LoVo (cell line): ENCODE data around the gene TNPO1.
A peak's percentile ranks its signal among the peaks of the same experiment; 100 is the strongest.
"Not testable (repeated sequence)": the region's sequence is repeated elsewhere in the genome, so short reads cannot be mapped to it uniquely, and the experiment has no call there.

ENCODE experiments used
- DNase-seq: peaks from one replicate; pipeline ENCODE4 v3.0.0-alpha.2; 2016; ENCODE audit warnings: low spot score

TNPO1 gene

DNA sequence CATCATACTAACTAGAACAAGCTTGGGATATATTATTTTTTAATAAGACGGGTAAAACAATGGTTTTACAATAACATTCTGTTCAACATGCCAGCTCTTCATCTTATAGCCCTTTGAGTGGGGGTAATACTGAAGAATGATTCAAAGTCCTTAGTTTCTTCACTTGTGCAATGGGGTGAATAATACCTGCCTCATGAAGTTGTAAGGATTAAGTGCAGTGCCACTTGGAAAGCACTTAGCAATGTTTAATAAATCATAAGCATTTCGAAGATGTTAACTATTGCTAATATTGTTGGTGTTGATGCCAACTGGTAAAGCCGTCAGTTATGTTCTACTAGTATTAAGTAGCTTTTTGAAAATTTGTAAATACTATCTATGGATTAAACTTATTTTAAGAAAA, 38.0 kb downstream of the TNPO1 start:
- no peak for DNase-seq

DNA sequence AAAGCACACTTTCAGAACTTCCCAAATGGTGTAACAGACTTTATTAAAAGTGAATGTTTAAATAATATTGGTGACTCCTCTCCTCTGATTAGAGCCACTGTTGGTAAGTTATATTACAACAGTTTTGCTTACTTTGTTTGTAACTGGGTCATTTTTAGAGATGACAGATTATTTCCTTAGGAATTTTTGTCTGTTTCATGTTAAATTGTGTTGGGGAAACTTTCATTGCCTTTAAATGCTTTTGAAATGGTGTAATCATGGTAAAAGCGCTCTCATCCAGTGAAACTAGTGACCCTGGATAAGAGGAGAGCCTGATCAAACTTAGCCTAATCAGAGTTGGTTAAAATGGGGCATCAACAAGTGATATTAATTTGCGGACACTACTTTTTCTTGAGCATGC, 39.4 kb downstream of the TNPO1 start:
- no peak for DNase-seq

DNA sequence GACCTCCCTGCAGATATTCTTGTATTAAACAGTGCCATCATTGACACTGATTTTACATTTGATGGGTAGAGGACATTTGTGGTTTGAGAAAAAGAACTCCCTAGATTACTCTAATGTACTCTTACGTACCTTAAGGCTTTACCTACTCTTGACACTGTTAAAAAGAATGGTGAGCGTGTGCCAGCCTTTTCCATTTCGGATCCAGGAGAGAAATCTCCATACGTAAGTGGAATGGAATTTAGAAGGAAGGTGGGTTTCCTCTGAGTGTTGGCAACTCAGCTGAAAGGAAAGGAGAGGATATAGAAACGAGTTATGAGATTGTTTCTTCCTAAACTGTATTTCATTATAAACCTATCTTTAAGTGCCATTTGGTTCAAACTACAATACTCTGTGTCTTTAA, 40.9 kb downstream of the TNPO1 start:
- no peak for DNase-seq

DNA sequence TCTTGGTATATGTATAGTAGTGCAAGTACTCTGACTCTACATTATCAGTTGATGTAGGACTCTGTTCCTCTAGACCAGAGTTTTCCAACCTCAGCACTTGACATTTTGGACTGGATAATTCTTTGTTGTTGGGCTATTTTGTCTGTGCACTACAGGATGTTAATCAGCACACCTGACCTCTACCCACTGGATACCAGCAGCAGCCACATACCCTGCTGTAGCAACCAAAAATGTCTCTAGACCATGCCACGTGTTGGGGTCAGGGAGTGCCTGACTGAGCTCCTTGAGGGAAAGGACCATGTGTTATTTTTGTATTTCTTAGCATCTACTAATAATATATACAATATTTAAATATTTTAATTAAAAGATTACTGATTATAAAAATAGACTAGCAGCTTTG, 42.7 kb downstream of the TNPO1 start:
- no peak for DNase-seq

DNA sequence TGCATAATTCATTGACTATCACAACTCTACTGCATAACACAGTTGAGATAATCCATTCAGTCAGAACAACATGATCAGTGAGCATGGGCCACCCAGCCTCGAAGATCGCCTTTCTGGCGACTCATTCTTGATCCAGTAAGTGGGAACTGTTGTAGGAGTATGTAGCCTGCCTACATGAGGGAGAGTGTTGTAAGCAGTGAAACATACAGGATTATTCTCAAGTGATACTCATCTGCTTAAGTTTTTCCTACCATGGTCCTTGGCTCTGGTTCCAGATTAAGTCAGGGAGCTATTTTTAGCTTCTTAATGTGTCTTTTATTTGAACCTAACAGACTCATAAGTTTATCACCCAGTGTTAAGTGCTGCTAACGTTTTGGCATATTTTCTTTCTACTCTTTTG, 44.0 kb downstream of the TNPO1 start:
- no peak for DNase-seq

DNA sequence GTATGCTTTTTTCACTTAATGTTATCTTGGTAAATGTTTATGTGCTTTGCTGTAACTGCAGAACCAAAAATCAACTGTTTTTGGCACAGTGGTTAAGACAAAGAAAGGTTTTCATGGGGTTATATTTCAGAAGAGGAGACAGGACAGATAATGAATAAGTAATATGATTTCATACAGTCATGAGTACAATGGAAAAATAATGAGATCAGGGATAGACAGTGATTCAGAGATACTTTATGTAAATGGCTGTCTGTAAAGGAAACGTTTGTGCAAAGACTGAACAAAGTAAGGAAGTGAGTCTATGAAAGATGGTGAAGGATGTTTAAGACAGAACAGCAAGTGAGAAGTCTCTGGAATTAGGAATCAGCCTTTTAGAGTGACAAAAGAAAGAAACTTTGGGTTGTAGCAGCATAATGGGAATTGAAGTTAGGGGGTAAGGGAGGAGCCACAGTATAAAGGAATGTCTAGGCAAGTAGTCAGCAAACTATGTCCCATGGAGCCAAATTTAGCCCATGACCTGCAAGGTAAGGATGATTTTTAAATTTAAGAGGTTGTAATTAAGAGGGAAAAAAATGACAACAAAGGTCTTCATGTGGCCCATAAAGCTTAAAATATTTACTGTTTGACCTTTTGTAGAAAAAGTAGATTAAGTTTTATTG, 55.0 kb downstream of the TNPO1 start:
- no peak for DNase-seq

DNA sequence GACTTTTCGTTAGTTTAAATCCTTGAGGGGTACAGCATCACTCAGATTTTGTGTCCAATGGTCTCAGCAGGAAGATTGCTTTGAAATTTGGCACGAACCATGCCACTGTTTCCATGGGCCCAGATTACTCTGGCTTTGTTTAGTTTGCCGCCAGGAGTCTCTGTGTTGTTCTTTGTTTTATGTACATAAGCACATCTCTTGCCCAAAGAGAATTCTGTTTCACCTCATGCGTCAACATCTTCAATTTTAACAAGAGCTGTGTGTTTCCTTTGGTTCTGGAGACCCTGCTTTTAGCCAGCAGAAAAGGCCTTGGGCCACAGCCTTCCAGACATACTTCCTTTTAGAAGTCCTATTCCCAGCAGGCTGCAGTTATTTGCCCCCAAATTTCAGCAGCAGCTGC, 62.4 kb downstream of the TNPO1 start:
- DNase-seq, result no peak

DNA sequence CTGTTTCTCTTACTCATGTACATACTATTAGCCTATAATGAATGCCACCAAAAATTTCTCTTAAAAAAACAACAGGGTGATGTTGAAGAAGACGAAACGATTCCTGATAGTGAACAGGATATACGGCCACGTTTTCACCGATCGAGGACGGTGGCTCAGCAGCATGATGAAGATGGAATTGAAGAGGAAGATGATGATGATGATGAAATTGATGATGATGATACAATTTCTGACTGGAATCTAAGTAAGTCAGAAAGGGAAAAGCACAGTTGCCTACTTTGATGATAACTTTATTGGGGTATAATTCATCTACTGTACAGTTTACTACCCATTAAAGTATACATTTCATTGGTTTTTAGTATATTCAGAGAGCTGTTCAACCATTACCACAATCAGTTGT, 66.5 kb downstream of the TNPO1 start:
- DNase-seq, result no peak

DNA sequence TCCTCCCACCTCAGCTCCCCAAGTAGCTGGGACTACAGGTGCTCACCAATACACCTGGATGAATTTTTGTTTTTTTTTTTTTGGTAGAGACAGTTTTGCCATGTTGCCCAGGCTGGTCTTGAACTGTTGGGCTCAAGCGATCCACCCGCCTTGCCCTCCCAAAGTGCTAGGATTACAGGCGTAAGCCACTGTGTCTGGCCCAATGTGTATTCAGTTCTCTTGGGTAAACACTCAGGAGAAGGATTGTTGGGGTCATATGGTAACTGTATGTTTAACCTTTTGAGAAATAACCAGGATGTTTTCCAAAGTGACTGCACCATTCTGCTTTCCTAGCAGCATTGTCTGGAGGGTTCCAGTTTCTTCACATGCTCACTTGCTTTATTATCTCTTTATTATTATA, 67.4 kb downstream of the TNPO1 start:
- DNase-seq, result no peak

DNA sequence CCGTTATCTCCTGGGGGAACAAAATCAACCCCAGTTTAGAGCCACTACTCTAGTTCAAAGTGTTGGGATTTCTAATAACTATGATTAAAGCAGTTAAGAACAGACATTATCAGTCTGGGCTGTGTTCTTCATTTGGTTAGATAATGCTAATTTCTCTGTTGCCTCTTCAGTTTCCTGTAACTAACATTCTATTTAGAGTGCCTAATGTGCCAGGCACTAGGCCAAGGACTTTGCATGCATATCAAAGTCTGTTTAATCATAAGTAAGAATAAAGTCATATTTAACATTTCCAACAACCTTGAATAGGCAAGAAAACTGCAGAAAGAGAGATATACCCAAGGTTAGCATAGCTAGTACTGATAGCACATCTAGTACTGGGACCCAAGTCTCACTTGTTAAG, 68.4 kb downstream of the TNPO1 start:
- no peak for DNase-seq

DNA sequence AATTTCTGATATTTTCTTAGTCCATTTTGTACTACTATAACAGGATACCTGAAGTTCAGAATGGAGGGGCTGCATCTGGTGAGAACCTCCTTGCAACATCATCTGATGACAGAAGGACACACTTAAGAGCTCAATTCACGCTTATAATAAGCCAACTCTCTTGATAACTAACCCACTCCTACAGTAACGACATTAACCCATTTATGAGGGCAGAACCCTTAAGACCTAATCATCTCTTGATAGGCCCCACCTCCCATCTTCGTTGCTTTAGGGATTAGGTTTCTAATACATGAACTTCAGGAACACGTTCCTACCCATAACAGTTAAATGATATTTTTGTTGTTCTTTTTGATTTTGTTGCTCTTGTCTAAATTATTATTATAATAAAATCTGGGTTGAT, 69.4 kb downstream of the TNPO1 start:
- no peak for DNase-seq

DNA sequence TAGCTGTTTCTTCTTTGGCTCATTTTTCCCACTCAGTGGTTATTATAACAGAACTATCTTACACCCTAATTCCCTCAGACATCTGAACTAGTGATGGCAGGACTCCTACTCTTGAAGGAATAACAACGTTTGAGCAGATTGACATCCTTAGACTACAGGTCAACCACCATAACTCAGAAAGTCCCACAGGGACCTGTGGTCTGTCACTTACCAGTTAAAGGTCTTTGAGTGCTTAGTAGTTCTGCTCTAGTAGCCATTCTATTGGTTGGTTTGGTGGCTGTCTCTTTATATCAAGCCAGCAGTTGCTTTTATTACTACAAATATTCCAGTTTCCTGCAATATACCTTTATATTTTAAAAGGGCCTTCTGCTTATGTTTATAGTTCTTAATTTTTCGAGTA, 72.1 kb downstream of the TNPO1 start:
- no peak for DNase-seq

DNA sequence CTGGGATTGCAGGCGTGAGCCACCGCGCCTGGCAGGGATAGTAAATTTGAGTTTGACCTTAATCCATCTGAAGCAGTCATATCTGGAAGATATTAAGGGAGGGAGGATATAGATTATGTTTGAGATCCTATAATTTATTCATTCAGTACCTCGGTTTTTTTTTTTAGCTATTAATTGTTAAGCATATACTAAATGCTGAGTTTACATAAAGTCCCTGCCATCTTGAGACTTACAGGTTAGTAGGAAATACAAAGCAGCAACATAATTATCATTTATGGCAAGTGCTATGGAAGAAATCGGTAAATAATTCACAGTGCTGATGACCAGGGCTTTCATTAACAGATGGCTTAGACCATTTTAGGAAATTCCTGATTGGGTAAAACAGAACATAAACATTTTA, 72.9 kb downstream of the TNPO1 start:
- DNase-seq, result no peak

DNA sequence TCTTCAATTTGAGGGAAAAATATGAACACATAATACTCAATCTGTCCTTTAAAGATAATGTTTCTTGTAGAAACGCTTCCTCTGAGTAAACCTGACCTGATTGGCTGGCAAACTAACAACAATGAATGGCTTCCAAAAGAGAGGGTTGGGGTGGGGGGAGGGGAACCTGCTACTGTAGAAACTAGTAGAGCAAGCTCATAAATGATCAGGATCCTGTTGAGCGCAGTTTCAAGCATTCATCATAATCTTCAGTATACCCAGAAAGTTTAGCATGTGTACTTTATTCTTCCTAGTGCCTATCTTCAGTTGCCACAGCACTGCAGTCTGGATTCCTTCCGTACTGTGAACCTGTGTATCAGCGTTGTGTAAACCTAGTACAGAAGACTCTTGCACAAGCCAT, 76.4 kb downstream of the TNPO1 start:
- no peak for DNase-seq

DNA sequence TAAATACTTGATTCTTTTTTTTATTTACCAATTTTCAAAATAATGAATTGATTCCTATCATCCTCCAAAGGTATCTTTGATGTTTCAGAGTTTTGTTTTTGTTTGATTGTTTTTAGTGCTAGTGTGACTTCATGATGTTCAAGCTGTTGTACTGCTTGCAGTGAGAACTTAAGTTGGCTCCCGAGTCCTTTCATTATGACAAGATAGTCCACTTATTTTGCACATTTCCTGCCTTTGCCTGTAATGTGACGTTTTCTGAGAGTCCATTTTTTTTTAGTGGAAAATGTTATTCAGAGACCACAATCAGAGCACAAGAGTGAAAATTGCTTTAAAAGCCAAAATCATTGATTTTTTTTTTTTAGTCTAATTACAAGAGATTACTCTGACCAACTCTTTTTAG, 79.3 kb downstream of the TNPO1 start:
- no peak for DNase-seq

DNA sequence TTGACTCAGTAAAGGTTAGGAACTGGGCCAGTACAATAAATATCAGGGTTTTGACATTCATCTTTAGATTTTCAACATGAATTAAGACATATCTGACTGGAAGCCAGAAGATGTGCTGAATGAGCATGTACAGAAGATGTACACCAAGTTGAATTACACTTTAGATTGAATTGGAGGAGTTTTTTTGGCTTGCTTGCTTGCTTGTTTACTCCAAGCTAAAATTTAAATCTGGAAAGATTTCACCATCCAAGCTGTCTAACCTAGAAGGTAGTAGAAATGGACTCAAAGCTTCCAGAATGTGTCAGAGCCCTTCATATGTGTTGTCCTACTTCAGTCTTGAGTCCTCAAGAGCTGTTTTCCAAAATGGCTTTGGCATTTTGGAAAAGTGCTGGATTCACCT, 90.3 kb downstream of the TNPO1 start:
- no peak for DNase-seq

DNA sequence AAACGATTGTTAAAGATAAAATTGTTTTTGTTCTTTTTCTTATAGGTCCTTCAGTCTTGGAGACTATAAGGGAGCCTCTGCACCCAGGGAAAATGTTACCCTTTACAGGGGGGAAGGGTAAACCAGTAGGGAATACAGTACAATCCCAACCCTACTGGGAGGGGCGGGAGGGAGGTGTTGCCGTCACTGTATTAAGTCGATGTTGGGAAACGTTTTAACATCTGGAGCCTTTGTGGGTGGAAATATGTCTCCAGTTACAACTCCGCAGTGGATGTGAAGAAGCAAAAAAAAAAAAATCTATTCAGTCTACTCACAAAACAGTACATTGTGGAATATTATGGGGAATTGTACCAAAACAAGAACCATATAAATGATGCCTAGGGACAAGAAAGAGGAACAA, 92.2 kb downstream of the TNPO1 start:
- DNase-seq, result no peak

DNA sequence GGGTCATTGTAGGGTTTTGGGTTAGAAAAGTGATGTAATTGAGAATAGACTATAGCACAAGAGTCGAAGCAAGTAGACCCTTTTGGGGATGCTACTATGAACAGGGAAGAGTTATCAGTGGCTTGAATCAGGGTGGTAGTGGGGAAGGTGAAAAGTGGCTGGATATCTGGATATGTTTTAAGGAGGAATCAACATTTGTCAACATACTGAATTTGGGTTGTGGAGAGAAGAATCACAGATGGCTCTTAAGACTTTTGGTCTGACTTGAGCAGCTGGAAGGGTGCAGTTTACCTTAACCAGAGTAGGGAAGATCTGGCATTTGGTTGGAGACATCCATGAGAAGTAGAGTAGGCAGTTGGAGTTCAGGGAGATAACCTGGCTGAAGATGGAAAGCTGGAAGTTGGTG, 100.9 kb downstream of the TNPO1 start:
- DNase-seq, result no peak

DNA sequence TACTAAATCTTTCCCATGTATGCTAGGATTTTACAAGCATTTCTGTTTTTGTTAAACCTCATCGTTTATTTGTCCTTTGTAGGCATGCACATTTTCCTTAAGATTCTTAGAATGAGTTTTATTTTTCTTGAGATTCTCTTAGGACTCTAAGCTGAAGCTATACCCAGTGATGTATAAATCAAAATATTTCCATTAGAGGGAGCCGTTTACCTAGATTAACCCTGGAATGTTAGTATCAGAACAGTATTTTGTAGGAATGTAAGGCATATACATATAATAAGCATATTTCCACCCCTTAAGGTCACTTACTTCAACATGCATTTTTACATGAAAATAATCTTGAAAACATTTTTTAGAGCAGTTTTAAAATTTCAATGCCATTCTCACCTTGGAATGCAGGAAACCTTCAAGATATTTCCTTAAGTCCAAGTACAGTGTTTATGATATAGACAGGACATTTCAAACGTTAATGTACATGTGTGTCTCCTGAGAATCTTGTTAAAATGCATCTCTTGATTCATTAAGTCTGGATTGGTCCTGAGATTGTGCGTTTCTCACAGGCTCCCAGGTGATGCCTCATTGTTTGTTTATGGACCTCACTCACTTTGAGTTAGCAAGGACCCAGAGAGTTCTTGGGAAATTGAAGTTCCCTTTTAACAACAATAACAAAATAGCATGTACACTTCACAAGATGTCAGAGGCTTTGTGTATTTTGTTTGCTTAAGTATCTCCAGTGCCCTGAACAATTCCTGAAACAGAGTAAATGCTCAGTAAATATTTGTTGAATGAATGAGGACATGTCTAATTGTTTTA, 104.4 kb downstream of the TNPO1 start:
- peak; percentile 43 for DNase-seq

DNA sequence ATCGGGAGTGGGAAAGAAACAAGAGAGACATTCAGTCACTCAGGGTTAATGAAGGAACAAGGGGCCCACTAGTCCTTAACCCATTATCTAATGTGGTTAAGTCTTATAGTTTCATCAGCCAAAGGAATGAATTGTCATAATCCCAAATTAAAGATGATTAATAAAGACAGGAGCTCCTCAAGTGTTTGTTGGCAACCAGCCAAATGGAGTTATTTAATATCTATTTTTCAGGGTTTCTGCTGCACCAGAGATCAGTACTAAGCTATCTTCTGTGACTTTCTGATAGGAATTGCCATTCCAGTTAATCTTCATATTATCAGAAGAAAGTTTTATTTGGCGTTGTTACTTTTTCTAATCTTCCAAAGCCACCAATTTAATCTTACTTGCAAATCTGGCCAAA, 105.4 kb downstream of the TNPO1 start:
- DNase-seq, result no peak

DNA sequence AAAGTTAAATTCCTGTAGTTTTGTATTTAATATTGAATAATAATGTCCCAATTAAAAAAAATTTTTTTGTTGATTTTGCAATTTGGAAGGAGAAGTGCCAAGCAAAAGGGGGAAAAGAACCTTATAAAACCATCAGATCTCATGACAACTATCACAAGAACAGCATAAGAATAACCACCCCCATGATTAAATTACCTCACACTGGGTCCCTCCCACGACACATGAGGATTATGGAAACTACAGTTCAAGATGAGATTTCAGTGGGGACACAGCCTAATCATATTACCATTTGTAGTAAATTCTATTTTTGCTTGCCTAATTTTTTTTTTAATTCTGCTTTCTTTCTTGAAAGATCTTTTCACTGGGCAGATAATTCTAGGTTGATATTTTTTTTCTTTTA, 106.0 kb downstream of the TNPO1 start:
- DNase-seq, result no peak

DNA sequence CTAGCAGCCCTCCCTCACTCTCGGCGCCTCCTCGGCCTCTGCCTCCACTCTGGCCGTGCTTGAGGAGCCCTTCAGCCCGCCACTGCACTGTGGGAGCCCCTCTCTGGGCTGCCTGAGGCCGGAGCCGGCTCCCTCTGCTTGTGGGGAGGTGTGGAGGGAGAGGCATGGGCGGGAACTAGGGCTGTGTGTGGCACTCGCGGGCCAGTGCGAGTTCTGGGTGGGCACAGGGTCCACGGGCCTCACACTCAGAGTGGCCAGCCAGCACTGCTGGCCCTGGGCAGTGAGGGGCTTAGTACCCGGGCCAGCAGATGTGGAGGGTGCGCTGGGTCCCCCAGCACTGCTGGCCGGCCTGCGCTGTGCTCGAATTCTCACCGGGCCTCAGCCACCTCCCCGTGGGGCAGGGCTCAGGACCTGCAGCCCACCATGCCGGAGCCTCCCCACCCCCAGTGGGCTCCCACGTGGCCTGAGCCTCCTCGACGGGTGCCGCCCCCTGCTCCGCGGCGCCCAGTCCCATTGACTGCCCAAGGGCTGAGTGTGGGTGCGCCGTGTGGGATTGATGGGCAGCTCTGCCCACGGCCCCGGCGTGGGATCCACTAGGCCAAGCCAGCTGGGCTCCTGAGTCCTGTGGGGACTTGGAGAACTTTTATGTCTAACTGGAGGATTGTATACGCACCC, 109.0 kb downstream of the TNPO1 start:
- no peak for DNase-seq

DNA sequence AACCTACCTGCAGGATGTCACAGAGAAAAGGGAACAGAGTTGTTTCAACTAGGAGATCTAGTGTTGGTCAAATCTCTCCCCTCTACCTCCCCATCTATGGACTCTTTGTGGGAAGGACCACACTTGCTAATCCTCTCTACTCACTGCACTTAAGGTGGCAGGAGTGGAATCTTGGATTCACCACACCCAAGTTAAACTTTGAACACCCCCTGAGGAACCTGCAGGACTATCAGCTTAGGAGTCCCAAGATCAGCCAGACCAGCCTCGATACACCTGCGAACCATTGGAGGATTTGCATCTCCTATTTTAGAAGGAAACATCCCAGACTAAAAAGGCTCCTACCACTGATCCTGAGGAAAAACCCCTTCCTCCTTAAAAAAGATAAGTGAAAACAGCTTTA, 116.2 kb downstream of the TNPO1 start:
- DNase-seq, result not testable (repeated sequence)
